PFSK-1 (cell line): ENCODE results near the gene HEATR9.

Source experiments
- FOXP2 ChIP-seq: optimal IDR thresholded peaks from 2 replicates; pipeline ENCODE3; 2011; ENCODE audit warnings: borderline replicate concordance, control low read depth, inconsistent platforms; ENCODE audit not compliant: insufficient read depth; ENCODE audit errors: extremely low read length, extremely low read depth
- POLR2AphosphoS5 ChIP-seq: IDR thresholded peaks from 2 replicates; pipeline ENCODE4 v1.6.1; 2012; ENCODE audit warnings: low read depth, mild to moderate bottlenecking, control low read depth, low read length, moderate library complexity
- SIN3A ChIP-seq: IDR thresholded peaks from 2 replicates; pipeline ENCODE4 v1.6.1; 2012; ENCODE audit warnings: mild to moderate bottlenecking, low read length, moderate library complexity, borderline replicate concordance; ENCODE audit not compliant: insufficient read depth
- TAF1 ChIP-seq: IDR thresholded peaks from 2 replicates; pipeline ENCODE4 v1.6.1; 2012; ENCODE audit warnings: low read length, control low read depth, borderline replicate concordance; ENCODE audit not compliant: insufficient read depth
- TF ChIP-seq, protein P1 (sequence below), 2 experiments: IDR thresholded peaks; 2 replicates each; pipeline versions ENCODE4 v1.6.1 to v1.8.0; 2011 to 2012; ENCODE audit warnings: low read depth in 2 of 2, low read length in 2 of 2, control low read depth in 1 of 2, inconsistent platforms in 1 of 2, mild to moderate bottlenecking in 1 of 2, moderate library complexity in 1 of 2; ENCODE audit not compliant: insufficient read depth in 1 of 2

Gene HEATR9

DNA sequence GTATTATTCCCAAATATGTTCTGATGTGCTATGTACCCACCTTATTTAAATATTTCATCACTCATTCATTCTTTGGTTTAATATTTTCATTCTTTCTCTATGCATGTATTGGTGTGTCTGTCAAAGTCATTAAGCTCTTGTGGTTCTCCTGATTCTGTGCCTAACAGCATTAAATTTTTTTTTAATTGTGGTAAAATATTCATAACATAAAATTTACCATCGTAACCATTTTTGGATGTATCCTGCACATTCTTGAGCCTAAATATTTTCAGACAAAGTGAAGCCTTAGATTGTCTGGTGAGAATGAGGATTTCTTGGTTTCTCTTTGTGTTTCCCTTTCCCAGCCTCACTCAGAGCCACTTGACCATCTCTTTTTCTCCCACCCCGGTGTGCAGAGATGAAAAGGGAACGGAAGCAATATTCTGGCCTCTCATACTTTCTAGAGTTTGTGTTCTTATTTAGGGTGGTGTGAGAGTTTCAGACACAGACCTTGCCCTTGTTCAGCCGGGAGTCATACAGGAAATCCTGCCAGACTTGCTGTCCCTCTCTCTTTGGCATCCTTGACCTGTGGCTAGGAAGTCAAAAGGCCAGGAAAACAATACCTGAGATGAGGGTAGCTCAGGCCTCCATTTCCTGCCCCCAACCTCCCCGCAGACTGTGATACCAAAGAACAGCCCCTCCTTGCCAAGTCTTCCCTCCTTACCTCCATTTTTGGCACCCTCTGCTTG lies 6.5 kb upstream of the HEATR9 start:
- TF ChIP-seq, protein P1, sequence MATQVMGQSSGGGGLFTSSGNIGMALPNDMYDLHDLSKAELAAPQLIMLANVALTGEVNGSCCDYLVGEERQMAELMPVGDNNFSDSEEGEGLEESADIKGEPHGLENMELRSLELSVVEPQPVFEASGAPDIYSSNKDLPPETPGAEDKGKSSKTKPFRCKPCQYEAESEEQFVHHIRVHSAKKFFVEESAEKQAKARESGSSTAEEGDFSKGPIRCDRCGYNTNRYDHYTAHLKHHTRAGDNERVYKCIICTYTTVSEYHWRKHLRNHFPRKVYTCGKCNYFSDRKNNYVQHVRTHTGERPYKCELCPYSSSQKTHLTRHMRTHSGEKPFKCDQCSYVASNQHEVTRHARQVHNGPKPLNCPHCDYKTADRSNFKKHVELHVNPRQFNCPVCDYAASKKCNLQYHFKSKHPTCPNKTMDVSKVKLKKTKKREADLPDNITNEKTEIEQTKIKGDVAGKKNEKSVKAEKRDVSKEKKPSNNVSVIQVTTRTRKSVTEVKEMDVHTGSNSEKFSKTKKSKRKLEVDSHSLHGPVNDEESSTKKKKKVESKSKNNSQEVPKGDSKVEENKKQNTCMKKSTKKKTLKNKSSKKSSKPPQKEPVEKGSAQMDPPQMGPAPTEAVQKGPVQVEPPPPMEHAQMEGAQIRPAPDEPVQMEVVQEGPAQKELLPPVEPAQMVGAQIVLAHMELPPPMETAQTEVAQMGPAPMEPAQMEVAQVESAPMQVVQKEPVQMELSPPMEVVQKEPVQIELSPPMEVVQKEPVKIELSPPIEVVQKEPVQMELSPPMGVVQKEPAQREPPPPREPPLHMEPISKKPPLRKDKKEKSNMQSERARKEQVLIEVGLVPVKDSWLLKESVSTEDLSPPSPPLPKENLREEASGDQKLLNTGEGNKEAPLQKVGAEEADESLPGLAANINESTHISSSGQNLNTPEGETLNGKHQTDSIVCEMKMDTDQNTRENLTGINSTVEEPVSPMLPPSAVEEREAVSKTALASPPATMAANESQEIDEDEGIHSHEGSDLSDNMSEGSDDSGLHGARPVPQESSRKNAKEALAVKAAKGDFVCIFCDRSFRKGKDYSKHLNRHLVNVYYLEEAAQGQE (IDR thresholded peaks at IDR 0.05; ENCODE audit: insufficient read depth in 1 of 2, low read depth in 2 of 2, low read length in 2 of 2), result no peak
- TF ChIP-seq SIN3A (no peak), TAF1 (no peak), POLR2AphosphoS5 (no peak), FOXP2 (no peak)

DNA sequence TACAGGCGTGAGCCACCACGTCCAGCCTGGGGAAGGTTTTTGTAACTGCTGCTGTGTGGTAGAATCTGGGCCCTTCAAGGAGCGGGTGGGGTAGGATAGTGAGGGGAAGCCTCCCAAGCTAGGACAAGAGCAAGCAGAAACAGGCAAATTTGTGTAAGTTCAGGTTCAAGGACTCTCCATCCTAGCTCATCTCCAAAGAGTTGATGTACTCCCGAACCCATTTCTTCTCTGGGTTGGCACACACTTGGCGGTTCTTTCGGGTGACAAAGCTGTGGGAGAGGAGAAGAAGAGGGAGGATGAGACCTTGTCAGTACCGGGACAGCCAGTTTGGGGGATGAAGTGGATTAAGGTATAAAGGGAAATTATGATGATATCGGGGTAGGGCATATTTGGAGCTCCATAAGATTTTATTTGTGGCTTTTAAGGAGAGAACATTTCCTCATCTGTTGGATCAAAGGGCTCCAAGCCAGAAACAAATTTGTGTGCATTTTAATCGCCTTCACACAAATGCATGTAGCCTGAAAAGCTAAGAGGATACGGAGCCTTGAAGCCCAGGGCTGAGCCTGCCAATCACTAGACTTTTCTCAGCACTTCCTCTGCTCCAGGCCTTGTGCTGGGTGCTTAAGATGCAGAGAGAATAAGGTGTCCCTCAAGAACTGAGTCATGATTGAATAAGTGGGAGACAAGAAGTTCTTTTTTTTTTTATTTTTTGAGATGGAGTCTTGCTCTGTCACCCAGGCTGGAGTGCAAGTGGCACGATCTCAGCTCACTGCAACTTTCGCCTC lies 3.7 kb upstream of the HEATR9 start:
- no peak for TF ChIP-seq POLR2AphosphoS5
- TF ChIP-seq, protein P1 (IDR thresholded peaks at IDR 0.05; ENCODE audit: insufficient read depth in 1 of 2, low read depth in 2 of 2, low read length in 2 of 2), result no peak
- no peak for TF ChIP-seq SIN3A
- TF ChIP-seq TAF1, result no peak
- TF ChIP-seq FOXP2, result no peak

DNA sequence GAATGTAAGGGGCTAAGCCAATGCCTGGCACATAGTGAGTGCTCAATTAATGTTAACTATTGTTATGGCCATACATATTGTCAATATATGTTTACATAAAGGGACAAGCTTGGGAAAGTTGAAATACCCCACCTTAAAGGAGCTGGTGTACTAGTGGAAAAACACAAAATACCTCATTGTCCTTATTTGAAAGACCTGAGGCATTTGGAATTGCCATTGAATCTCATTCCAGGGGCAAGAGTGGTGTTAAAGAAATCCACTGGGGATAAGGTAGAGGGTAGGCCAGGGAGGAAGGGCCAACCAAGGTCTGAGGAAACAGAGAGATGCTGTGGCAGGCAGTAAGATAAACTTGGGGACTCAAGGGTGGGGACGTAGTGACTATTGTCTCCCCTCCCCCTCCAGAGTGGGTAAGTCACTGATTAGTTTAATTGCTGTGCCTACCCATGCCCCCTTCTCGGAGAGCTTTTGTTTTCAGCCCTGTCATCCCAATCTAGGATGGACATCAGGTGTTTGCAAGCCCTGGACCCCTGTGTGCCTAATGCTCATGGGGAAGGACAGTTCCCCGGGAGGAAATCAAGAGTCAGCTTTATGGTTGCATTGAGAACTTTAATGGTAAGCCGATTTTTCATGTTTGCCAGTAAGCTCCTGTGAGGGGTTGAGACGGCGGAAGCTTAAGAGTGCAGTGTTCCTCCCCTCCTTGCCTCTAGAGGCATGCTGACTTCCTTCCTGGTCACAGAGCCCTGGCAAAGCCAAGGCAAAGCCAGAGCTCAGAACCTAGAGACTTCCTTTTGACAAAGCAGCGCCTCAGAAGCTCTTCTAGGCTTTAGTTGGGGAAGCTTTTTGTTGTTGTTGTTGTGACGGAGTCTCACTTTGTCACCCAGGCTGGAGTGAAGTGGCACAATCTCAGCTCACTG lies 2.5 kb upstream of the HEATR9 start:
- TF ChIP-seq SIN3A, result no peak
- TF ChIP-seq TAF1, result no peak
- TF ChIP-seq POLR2AphosphoS5, result no peak
- TF ChIP-seq, protein P1 (IDR thresholded peaks at IDR 0.05; ENCODE audit: insufficient read depth in 1 of 2, low read depth in 2 of 2, low read length in 2 of 2), result no peak
- TF ChIP-seq FOXP2, result no peak

DNA sequence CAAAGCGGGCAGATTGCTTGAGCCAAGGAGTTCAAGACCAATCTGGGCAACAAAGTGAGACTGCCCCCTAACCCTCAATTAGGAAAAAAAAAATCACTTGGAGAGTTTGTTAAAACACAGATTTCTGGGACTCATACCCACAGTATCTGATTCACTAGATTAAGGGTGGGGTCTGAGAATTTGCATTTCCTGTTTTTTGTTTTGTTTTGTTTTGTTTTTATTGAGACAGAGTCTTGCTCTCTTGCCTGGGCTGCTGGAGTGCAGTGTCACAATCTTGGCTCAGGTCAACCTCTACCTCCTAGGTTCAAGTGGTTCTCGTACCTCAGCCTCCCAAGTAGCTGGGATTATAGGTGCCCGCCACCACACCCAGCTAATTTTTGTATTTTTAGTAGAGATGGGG lies 1.1 kb downstream of the HEATR9 start:
- TF ChIP-seq TAF1, result no peak
- no peak for TF ChIP-seq FOXP2
- TF ChIP-seq, protein P1 (IDR thresholded peaks at IDR 0.05; ENCODE audit: insufficient read depth in 1 of 2, low read depth in 2 of 2, low read length in 2 of 2), result no peak
- TF ChIP-seq POLR2AphosphoS5, result no peak
- no peak for TF ChIP-seq SIN3A
